Keratinocyte (primary cell): ENCODE measurements around the gene FRAT2. TPM values are rescaled to one million over a fixed set of nuclear protein-coding genes. Genes with fewer than 3 reads are reported as not detected.

Experiments used
- DNase-seq: peaks from one replicate; pipeline ENCODE4 v3.0.0-alpha.2; 2011; ENCODE audit warnings: low read depth, missing footprints, low spot score
- FAIRE-seq: peaks from 2 replicates; lab custom pipeline; 2011; peaks lifted over from hg19 to GRCh38; lab: Jason Lieb, UNC
- H2AFZ ChIP-seq: 2 replicates; pipeline ENCODE4 v1.6.0; 2012; ENCODE audit warnings: low read length, control low read depth, inconsistent platforms; ENCODE audit not compliant: control insufficient read depth
- H3K27ac ChIP-seq: 2 replicates; pipeline ENCODE4 v1.5.1; 2011; ENCODE audit warnings: low read length; ENCODE audit not compliant: control insufficient read depth, insufficient read depth
- H3K27me3 ChIP-seq: 3 replicates; pipeline ENCODE4 v1.6.0; 2011; ENCODE audit warnings: low read length; ENCODE audit not compliant: control insufficient read depth, insufficient read depth; ENCODE audit errors: extremely low read depth
- H3K36me3 ChIP-seq, 2 experiments: 2 replicates in 1 of 2; 3 replicates in 1 of 2; pipeline ENCODE4 v1.5.1; 2011; ENCODE audit warnings: low read length in 2 of 2, mild to moderate bottlenecking in 1 of 2; ENCODE audit not compliant: control insufficient read depth in 2 of 2, insufficient read depth in 2 of 2; ENCODE audit errors: extremely low read depth in 1 of 2
- H3K4me1 ChIP-seq: 3 replicates; pipeline ENCODE4 v1.5.1; 2011; ENCODE audit warnings: low read length; ENCODE audit not compliant: control insufficient read depth, insufficient read depth; ENCODE audit errors: extremely low read depth
- H3K4me2 ChIP-seq: 3 replicates; pipeline ENCODE4 v1.6.0; 2011; ENCODE audit warnings: low read depth, low read length; ENCODE audit not compliant: control insufficient read depth, insufficient read depth; ENCODE audit errors: extremely low read depth
- H3K4me3 ChIP-seq, 3 experiments: fragments of 200-600 bp in 1 of 3; sonication (generic) in 1 of 3; 2 replicates in 2 of 3; 3 replicates in 1 of 3; pipeline ENCODE4 v1.5.1; 2011 to 2016; ENCODE audit warnings: low read length in 3 of 3, mild to moderate bottlenecking in 3 of 3, control low read depth in 2 of 3, inconsistent platforms in 1 of 3, low read depth in 1 of 3, mixed read lengths in 1 of 3, mixed run types in 1 of 3, moderate library complexity in 1 of 3; ENCODE audit not compliant: control insufficient read depth in 2 of 3, insufficient read depth in 2 of 3; ENCODE audit errors: extremely low read depth in 1 of 3
- H3K79me2 ChIP-seq: 2 replicates; pipeline ENCODE4 v1.6.0; 2012; ENCODE audit warnings: low read length; ENCODE audit not compliant: control insufficient read depth, insufficient read depth
- H3K9ac ChIP-seq: 3 replicates; pipeline ENCODE4 v1.6.0; 2011; ENCODE audit warnings: low read length; ENCODE audit not compliant: control insufficient read depth, insufficient read depth; ENCODE audit errors: extremely low read depth
- H3K9me1 ChIP-seq: 3 replicates; pipeline ENCODE4 v1.6.0; 2011; ENCODE audit warnings: low read length; ENCODE audit not compliant: control insufficient read depth, insufficient read depth; ENCODE audit errors: extremely low read depth
- H3K9me3 ChIP-seq: 2 replicates; pipeline ENCODE4 v1.5.1; 2012; ENCODE audit warnings: low read depth, low read length; ENCODE audit not compliant: control insufficient read depth
- H4K20me1 ChIP-seq: 3 replicates; pipeline ENCODE4 v1.6.0; 2011; ENCODE audit warnings: low read length; ENCODE audit not compliant: control insufficient read depth, insufficient read depth; ENCODE audit errors: extremely low read depth
- EZH2 ChIP-seq: IDR thresholded peaks from one replicate; pipeline ENCODE4 v1.6.1; 2012; ENCODE audit warnings: inconsistent platforms, mild to moderate bottlenecking, low read length, moderate library complexity
- dilution Hi-C: fragments of 300-500 bp; cut with MboI; formaldehyde crosslinking; loops from one replicate; pipeline ENCODE4 v1.7.0; 2020; ENCODE audit warnings: low sequenced_read_pairs; ENCODE audit not compliant: extremely low pct_ligation_motif_present
- polyA plus RNA-seq, 5 experiments: library from polyadenylated mRNA; depleted of rRNA in 3 of 5; stranded (reverse) in 3 of 5; stranded (forward) in 1 of 5; unstranded in 1 of 5; fragments of >200 nt; gene quantifications; 1 replicate in 1 of 5; 2 replicates in 3 of 5; 3 replicates in 1 of 5; pipeline versions ENCODE4 v1.2.1 to v1.2.3, GENCODE V29; 2011 to 2012; ENCODE audit warnings: missing spikeins in 2 of 5, low read depth in 1 of 5, low replicate concordance in 1 of 5
- TF ChIP-seq, protein P1 (sequence below), 3 experiments: IDR thresholded peaks in 1 of 3; conservative IDR thresholded peaks in 1 of 3; optimal IDR thresholded peaks in 1 of 3; 2 replicates in 2 of 3; 3 replicates in 1 of 3; pipeline versions ENCODE3 to v1.5.1; 2011; ENCODE audit warnings: low read length in 3 of 3, mild to moderate bottlenecking in 3 of 3, moderate library complexity in 2 of 3, control low read depth in 1 of 3, inconsistent platforms in 1 of 3; ENCODE audit not compliant: insufficient read depth in 2 of 3; ENCODE audit errors: extremely low read depth in 1 of 3

Gene FRAT2
- polyA plus RNA-seq, 1 donor (not counting 4 experiments of a cell fraction or from before 2014, with no cell fraction given), result 5.5 TPM

DNA sequence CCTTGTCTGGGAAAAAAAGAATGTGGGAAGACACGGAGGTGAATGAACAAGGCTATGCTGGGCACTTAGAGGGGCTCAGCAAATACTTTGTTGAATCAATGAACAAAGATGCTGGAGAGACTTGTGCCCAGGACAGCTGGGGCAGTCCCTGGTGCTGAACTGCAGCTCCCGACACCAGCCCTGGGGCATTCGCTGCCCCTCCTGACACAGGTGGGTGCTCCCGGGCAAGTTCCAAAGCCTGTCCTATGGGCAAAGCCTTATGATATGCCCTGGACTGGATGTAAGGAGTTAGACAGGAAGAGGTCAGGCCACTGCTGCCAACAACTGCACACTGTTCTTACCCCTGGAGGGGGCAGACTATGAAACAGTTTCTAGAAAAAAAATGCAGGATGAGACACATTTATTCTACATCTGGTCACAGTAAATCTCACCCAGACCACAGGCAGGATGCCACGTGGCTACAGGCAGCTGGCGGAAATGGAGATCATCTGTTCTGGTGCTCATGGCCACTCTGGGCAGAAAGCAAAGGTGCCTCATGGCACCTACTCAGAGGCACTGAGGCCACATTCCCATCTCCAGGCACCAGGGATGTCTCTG is 21.9 kb upstream of the FRAT2 start:
- DNase-seq (no peak), FAIRE-seq (no peak)
- TF ChIP-seq, protein P1, sequence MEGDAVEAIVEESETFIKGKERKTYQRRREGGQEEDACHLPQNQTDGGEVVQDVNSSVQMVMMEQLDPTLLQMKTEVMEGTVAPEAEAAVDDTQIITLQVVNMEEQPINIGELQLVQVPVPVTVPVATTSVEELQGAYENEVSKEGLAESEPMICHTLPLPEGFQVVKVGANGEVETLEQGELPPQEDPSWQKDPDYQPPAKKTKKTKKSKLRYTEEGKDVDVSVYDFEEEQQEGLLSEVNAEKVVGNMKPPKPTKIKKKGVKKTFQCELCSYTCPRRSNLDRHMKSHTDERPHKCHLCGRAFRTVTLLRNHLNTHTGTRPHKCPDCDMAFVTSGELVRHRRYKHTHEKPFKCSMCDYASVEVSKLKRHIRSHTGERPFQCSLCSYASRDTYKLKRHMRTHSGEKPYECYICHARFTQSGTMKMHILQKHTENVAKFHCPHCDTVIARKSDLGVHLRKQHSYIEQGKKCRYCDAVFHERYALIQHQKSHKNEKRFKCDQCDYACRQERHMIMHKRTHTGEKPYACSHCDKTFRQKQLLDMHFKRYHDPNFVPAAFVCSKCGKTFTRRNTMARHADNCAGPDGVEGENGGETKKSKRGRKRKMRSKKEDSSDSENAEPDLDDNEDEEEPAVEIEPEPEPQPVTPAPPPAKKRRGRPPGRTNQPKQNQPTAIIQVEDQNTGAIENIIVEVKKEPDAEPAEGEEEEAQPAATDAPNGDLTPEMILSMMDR (optimal IDR thresholded peaks at IDR 0.05 in 1 of 3, IDR thresholded peaks at IDR 0.05 in 1 of 3, conservative IDR thresholded peaks at IDR 0.05 in 1 of 3; ENCODE audit: extremely low read depth in 1 of 3, insufficient read depth in 2 of 3, low read length in 3 of 3), result no peak
- no peak for TF ChIP-seq EZH2
- no peaks in the 10 kb centered on the region for H3K79me2 ChIP-seq
- no peaks in the 10 kb centered on the region for H4K20me1 ChIP-seq
- no peaks in the 10 kb centered on the region for H3K27me3 ChIP-seq
- no peak overlapping the region for H3K27ac ChIP-seq
- peaks cover 2% of the 10 kb centered on the region for H3K9me1 ChIP-seq
- dilution Hi-C loops, result no loop called here
- H3K9me3 ChIP-seq, result no peaks in the 10 kb centered on the region
- peaks cover 5% of the 10 kb centered on the region for H3K4me1 ChIP-seq
- H3K4me2 ChIP-seq, result no peak overlapping the region
- peaks cover 39 to 47% of the 10 kb centered on the region in 2 experiments for H3K36me3 ChIP-seq
- no peak overlapping the region for H2AFZ ChIP-seq
- H3K4me3 ChIP-seq, result no peak overlapping the region
- no peak overlapping the region for H3K9ac ChIP-seq

DNA sequence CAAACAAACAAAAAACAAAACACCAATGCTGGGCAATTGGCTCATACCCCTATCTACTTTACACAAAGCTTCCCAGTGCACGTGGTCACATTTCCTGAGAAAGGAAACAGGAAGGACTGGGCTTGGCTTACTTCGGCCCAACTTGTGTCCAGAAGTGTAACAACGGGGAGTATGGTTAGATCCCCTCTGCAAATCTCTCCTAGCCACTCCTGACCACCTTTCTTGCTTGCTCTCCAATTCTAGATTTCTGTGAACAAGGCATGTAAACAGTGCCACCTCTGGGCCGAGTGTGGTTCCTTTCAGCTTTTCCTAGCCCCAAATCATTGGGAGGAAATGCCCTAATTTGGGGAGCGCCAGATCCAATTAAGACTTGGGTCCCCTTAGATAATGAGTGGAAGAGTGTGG is 21.0 kb upstream of the FRAT2 start:
- Histone ChIP-seq H2AFZ (no peak overlapping the region), H3K4me2 (no peak overlapping the region), H3K27me3 (no peaks in the 10 kb centered on the region), H3K4me1 (no peaks in the 10 kb centered on the region), H4K20me1 (no peaks in the 10 kb centered on the region), H3K4me3 (no peak overlapping the region), H3K79me2 (no peaks in the 10 kb centered on the region), H3K36me3 (peaks cover 37 to 41% of the 10 kb centered on the region in 2 experiments), H3K27ac (no peak overlapping the region), H3K9me1 (no peaks in the 10 kb centered on the region), H3K9ac (no peak overlapping the region), H3K9me3 (no peaks in the 10 kb centered on the region)
- TF ChIP-seq, protein P1 (optimal IDR thresholded peaks at IDR 0.05 in 1 of 3, IDR thresholded peaks at IDR 0.05 in 1 of 3, conservative IDR thresholded peaks at IDR 0.05 in 1 of 3; ENCODE audit: extremely low read depth in 1 of 3, insufficient read depth in 2 of 3, low read length in 3 of 3), result peak in 1 of 3 experiments; percentile 31
- no peak for TF ChIP-seq EZH2
- DNase-seq (no peak), FAIRE-seq (no peak)
- dilution Hi-C loops, result no loop called here
